Right atrium auricular region (tissue), 2 donors: Measurements from ENCODE around the gene PIGS. TPM values are rescaled to one million over a fixed set of nuclear protein-coding genes. Genes with fewer than 3 reads are reported as not detected.

ENCODE experiments used
- DNase-seq: peaks from one replicate; pipeline ENCODE4 v3.0.0-alpha.2; 2019; ENCODE audit warnings: low spot score
- H3K27ac ChIP-seq, 2 donors: fragments of 200-600 bp; sonication (generic); 1 replicate in 1 of 2; 2 replicates in 1 of 2; pipeline ENCODE4 v1.5.1; 2016 to 2019
- H3K27me3 ChIP-seq, 2 donors: fragments of 200-600 bp; sonication (generic); one replicate each; pipeline versions ENCODE4 v1.5.1 to v1.6.0; 2017 to 2019
- H3K36me3 ChIP-seq: fragments of 200-600 bp; sonication (generic); one replicate; pipeline ENCODE4 v1.5.1; 2016
- H3K4me1 ChIP-seq, 2 donors: fragments of 200-600 bp; sonication (generic); one replicate each; pipeline versions ENCODE4 v1.5.1 to v1.6.0; 2017 to 2019
- H3K4me3 ChIP-seq, 2 donors: fragments of 200-600 bp; sonication (generic); 1 replicate in 1 of 2; 2 replicates in 1 of 2; pipeline ENCODE4 v1.5.1; 2017 to 2019; ENCODE audit warnings: mild to moderate bottlenecking in 1 of 2, moderate library complexity in 1 of 2
- H3K9me3 ChIP-seq, 2 donors: fragments of 200-600 bp; sonication (generic); one replicate each; pipeline ENCODE4 v1.5.1; 2019
- CTCF ChIP-seq, 2 donors: fragments of 200-600 bp; sonication (generic); IDR thresholded peaks; one replicate each; pipeline ENCODE4 v1.5.1; 2019; ENCODE audit warnings: antibody characterized with exemption in 2 of 2
- total RNA-seq, 2 donors: library from RNA; depleted of rRNA; stranded (reverse); fragments of >200 nt; gene quantifications; one replicate each; pipeline ENCODE4 v1.1.0, GENCODE V29; 2016

The PIGS gene
- total RNA-seq: 10 to 100 TPM; 51.6 to 74.8 TPM

DNA sequence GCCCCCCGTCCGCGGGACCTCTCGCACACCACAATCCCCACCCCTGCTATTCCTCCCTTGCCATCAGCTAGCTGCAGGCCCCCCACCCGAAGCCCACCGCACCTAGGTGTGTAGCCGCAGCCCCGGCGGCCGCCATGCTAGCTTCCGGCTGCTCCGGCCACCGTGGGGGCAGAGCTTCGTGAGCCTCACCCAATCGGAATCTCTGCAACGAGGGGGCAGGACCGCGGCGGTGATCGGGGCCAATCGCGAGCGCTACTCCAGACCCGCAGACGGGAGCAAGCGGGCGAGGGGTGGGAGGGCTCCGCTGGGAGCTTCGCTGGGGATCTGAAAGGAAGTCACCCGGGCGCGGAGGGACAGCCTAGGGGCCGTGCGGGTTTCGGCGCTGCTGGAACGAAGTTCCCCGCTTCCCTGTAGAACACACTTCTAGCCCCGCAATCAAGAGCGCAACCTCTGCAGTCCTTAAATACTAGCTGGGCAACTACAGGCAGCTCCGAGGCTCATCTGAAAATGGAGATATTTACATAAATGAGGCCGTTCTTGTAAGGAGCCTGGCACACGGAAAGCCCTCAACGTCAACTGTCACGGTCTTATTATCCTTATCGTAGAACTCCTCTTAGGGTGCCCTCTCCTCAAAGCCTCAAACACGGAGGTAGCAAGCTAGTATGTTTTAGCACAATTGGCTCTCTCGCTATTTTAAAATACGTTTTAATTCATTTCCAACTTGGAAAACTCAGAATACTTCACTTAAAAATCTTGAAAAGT is at the start of gene PIGS:
PIGS (minus strand) TSS at position 164 of the 762 bp plus-strand sequence; CDS start at position 136, 28 bp downstream.
- Histone ChIP-seq H3K9me3 (no peaks in the 10 kb centered on the region), H3K4me1 (peaks cover 0 to 48% of the 10 kb centered on the region in 2 donors), H3K27ac (peak within 1 kb of the TSS; percentile 79 to 84), H3K4me3 (peak within 1 kb of the TSS; percentile 73 to 85), H3K27me3 (no peaks in the 10 kb centered on the region), H3K36me3 (peaks cover 6% of the 10 kb centered on the region)
- no peak for TF ChIP-seq CTCF (IDR thresholded peaks at IDR 0.05)
- DNase-seq: peak; percentile 93

- Histone ChIP-seq H3K4me3 (no peak overlapping the region), H3K27ac (no peak overlapping the region), H3K4me1 (peaks cover 0 to 6% of the 10 kb centered on the region in 2 donors), H3K27me3 (no peaks in the 10 kb centered on the region), H3K9me3 (no peaks in the 10 kb centered on the region), H3K36me3 (peaks cover 87% of the 10 kb centered on the region)
- DNase-seq: no peak
- no peak for TF ChIP-seq CTCF (IDR thresholded peaks at IDR 0.05)
Observed at GRCh38 chr17:28620010-28620409, 48.7 kb upstream of the PIGS start.

- Histone ChIP-seq H3K4me1 (peaks cover 0 to under 1% of the 10 kb centered on the region in 2 donors), H3K4me3 (no peak overlapping the region), H3K36me3 (peaks cover 87% of the 10 kb centered on the region), H3K27ac (no peak overlapping the region), H3K9me3 (no peaks in the 10 kb centered on the region), H3K27me3 (no peaks in the 10 kb centered on the region)
- DNase-seq: no peak
- TF ChIP-seq CTCF (IDR thresholded peaks at IDR 0.05): no peak
Observed at GRCh38 chr17:28618464-28618863, 47.1 kb upstream of the PIGS start.

DNA sequence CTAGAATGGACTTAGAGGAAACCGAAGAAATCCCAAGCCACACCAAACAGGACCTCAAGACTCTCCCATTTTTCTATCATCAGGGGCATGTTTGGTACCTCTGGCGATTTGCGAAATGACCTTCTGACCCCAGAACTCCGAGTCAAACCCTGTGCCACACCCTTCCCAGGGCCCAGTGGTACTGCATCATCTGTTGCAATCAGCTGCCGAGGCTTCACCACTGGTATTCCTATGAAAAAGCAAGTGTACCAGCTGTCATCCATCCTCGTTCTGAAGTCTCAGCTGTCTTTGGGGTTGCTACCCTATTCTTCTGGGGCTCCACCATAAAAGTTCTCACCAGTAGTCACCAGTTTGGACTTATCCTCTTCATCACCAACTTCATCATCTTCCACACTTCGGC is 45.0 kb upstream of the PIGS start:
- no peaks in the 10 kb centered on the region for H3K4me1 ChIP-seq
- no peak for TF ChIP-seq CTCF (IDR thresholded peaks at IDR 0.05)
- no peak overlapping the region for H3K27ac ChIP-seq
- no peak overlapping the region for H3K4me3 ChIP-seq
- H3K27me3 ChIP-seq: no peaks in the 10 kb centered on the region
- H3K9me3 ChIP-seq: no peaks in the 10 kb centered on the region
- no peak for DNase-seq
- H3K36me3 ChIP-seq: peaks cover 73% of the 10 kb centered on the region

DNA sequence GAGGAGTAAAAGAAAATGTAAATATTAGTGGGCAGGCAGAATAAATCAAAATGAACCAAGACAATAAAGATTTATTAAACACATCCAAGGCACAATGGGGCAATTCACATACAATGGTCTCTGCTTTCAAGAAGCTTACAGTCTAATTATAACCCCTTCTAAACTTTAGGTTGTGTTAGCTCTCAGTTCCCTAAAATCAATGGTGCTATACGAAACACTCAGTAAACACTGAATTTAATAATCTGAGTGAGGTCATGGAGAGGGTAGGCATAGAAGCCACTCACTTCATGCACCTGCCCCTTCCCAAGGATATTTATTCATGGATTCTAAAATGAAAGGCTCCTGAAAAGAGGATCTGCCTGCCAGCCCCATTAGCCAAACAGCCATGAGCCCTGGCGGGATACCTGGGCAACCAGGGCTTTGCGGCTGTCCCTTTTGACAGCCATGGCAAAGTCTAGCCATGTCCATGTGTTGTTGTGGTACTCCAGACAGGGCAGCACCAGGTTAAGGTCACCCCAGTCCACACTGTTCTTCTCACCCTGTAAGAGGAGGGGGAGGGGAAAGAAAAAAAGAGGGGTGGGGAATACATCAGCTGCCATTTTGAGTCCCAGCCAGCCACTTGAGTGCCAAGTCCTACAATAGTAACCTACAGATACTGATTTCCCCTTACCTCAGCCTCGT is 44.1 kb upstream of the PIGS start:
- H3K4me1 ChIP-seq: no peaks in the 10 kb centered on the region
- no peaks in the 10 kb centered on the region for H3K9me3 ChIP-seq
- DNase-seq: no peak
- no peak overlapping the region for H3K27ac ChIP-seq
- H3K27me3 ChIP-seq: no peaks in the 10 kb centered on the region
- TF ChIP-seq CTCF (IDR thresholded peaks at IDR 0.05): no peak
- H3K4me3 ChIP-seq: no peak overlapping the region
- H3K36me3 ChIP-seq: peaks cover 64% of the 10 kb centered on the region
